Measurements from ENCODE around the gene POSTN.

Gene POSTN

GRCh38 chr13:37616131-37616530, 17.6 kb upstream of the POSTN start:
- Histone ChIP-seq H2BK120ac (ENCODE audit: insufficient read depth, low read length, poor library complexity) (no peak overlapping the region), H3K27me3 (ENCODE audit: insufficient read depth, low read length) (no peaks in the 10 kb centered on the region), H3K4me1 (ENCODE audit: control insufficient read depth in 1 of 2, insufficient read depth in 2 of 2, low read length in 2 of 2) (peaks cover 2 to 4% of the 10 kb centered on the region in 2 experiments), H4K91ac (ENCODE audit: low read depth, low read length) (no peak overlapping the region), H3K9ac (ENCODE audit: low read length) (no peak overlapping the region), H3K27ac (ENCODE audit: low read depth, low read length) (no peak overlapping the region), H3K4me2 (ENCODE audit: low read length) (no peak overlapping the region), H3K79me2 (ENCODE audit: control insufficient read depth, insufficient read depth, low read length, poor library complexity) (no peaks in the 10 kb centered on the region), H3K79me1 (ENCODE audit: low read length) (peaks cover 2% of the 10 kb centered on the region), H3K4ac (ENCODE audit: low read depth, low read length) (no peak overlapping the region), H3K14ac (ENCODE audit: low read length) (no peak overlapping the region), H3K9me3 (ENCODE audit: insufficient read depth, low read depth, low read length) (no peaks in the 10 kb centered on the region), H3K36me3 (ENCODE audit: control insufficient read depth in 1 of 2, insufficient read depth in 2 of 2, low read length in 2 of 2) (no peaks in the 10 kb centered on the region), H3K23ac (ENCODE audit: low read length) (no peak overlapping the region), H3K18ac (ENCODE audit: low read length) (no peak overlapping the region), H2AK5ac (ENCODE audit: low read length) (no peak overlapping the region), H2BK12ac (ENCODE audit: low read length) (no peak overlapping the region), H2AFZ (ENCODE audit: insufficient read depth, low read length, poor library complexity) (no peak overlapping the region), H2BK5ac (ENCODE audit: low read depth, low read length, poor library complexity) (no peak overlapping the region), H3K4me3 (ENCODE audit: low read depth, low read length) (no peak overlapping the region), H4K8ac (ENCODE audit: low read depth, low read length) (no peak overlapping the region), H4K12ac (ENCODE audit: low read depth, low read length) (no peak overlapping the region)
- no peak for DNase-seq
- WGBS (ENCODE audit: extremely low coverage, insufficient coverage, insufficient read length), result no CpG with 5 or more reads among the region's 1 CpG

GRCh38 chr13:37615276-37615675, 16.7 kb upstream of the POSTN start:
- no peak overlapping the region for H4K12ac ChIP-seq (ENCODE audit: low read depth, low read length)
- no peaks in the 10 kb centered on the region for H3K9me3 ChIP-seq (ENCODE audit: insufficient read depth, low read depth, low read length)
- no peak overlapping the region for H3K27ac ChIP-seq (ENCODE audit: low read depth, low read length)
- H3K9ac ChIP-seq (ENCODE audit: low read length), result no peak overlapping the region
- H3K14ac ChIP-seq (ENCODE audit: low read length), result no peak overlapping the region
- H2AK5ac ChIP-seq (ENCODE audit: low read length), result no peak overlapping the region
- no peak overlapping the region for H2AFZ ChIP-seq (ENCODE audit: insufficient read depth, low read length, poor library complexity)
- no peak overlapping the region for H3K4me3 ChIP-seq (ENCODE audit: low read depth, low read length)
- no peak overlapping the region for H2BK120ac ChIP-seq (ENCODE audit: insufficient read depth, low read length, poor library complexity)
- no peaks in the 10 kb centered on the region for H3K79me2 ChIP-seq (ENCODE audit: control insufficient read depth, insufficient read depth, low read length, poor library complexity)
- no CpG with 5 or more reads among the region's 2 CpGs for WGBS (ENCODE audit: extremely low coverage, insufficient coverage, insufficient read length)
- no peak overlapping the region for H3K4ac ChIP-seq (ENCODE audit: low read depth, low read length)
- H2BK5ac ChIP-seq (ENCODE audit: low read depth, low read length, poor library complexity), result no peak overlapping the region
- no peak overlapping the region for H4K91ac ChIP-seq (ENCODE audit: low read depth, low read length)
- H3K36me3 ChIP-seq (ENCODE audit: control insufficient read depth in 1 of 2, insufficient read depth in 2 of 2, low read length in 2 of 2), result no peaks in the 10 kb centered on the region
- no peak overlapping the region for H4K8ac ChIP-seq (ENCODE audit: low read depth, low read length)
- peaks cover 2% of the 10 kb centered on the region for H3K79me1 ChIP-seq (ENCODE audit: low read length)
- H3K4me1 ChIP-seq (ENCODE audit: control insufficient read depth in 1 of 2, insufficient read depth in 2 of 2, low read length in 2 of 2), result peaks cover 2 to 4% of the 10 kb centered on the region in 2 experiments
- no peak overlapping the region for H3K23ac ChIP-seq (ENCODE audit: low read length)
- no peak overlapping the region for H3K4me2 ChIP-seq (ENCODE audit: low read length)
- H3K27me3 ChIP-seq (ENCODE audit: insufficient read depth, low read length), result no peaks in the 10 kb centered on the region
- H3K18ac ChIP-seq (ENCODE audit: low read length), result no peak overlapping the region
- DNase-seq, result no peak
- H2BK12ac ChIP-seq (ENCODE audit: low read length), result no peak overlapping the region

- no peak overlapping the region for H3K4me3 ChIP-seq (ENCODE audit: low read depth, low read length)
These were observed 15.1 kb upstream of the POSTN start for GRCh38 chr13:37613638-37614037.

GRCh38 chr13:37613236-37613635, 14.7 kb upstream of the POSTN start:
- Histone ChIP-seq H3K4me3 (ENCODE audit: low read depth, low read length) (no peak overlapping the region), H3K4ac (ENCODE audit: low read depth, low read length) (no peak overlapping the region), H3K36me3 (ENCODE audit: control insufficient read depth in 1 of 2, insufficient read depth in 2 of 2, low read length in 2 of 2) (no peaks in the 10 kb centered on the region), H3K18ac (ENCODE audit: low read length) (no peak overlapping the region), H2BK5ac (ENCODE audit: low read depth, low read length, poor library complexity) (no peak overlapping the region), H3K79me1 (ENCODE audit: low read length) (peaks cover 2% of the 10 kb centered on the region), H3K27ac (ENCODE audit: low read depth, low read length) (no peak overlapping the region), H4K12ac (ENCODE audit: low read depth, low read length) (no peak overlapping the region), H2AK5ac (ENCODE audit: low read length) (no peak overlapping the region), H4K91ac (ENCODE audit: low read depth, low read length) (no peak overlapping the region), H2BK120ac (ENCODE audit: insufficient read depth, low read length, poor library complexity) (no peak overlapping the region), H4K8ac (ENCODE audit: low read depth, low read length) (no peak overlapping the region), H3K14ac (ENCODE audit: low read length) (no peak overlapping the region), H2AFZ (ENCODE audit: insufficient read depth, low read length, poor library complexity) (no peak overlapping the region), H2BK12ac (ENCODE audit: low read length) (no peak overlapping the region), H3K23ac (ENCODE audit: low read length) (no peak overlapping the region), H3K9ac (ENCODE audit: low read length) (no peak overlapping the region), H3K4me1 (ENCODE audit: control insufficient read depth in 1 of 2, insufficient read depth in 2 of 2, low read length in 2 of 2) (peaks cover 2 to 4% of the 10 kb centered on the region in 2 experiments), H3K27me3 (ENCODE audit: insufficient read depth, low read length) (no peaks in the 10 kb centered on the region), H3K4me2 (ENCODE audit: low read length) (no peak overlapping the region), H3K79me2 (ENCODE audit: control insufficient read depth, insufficient read depth, low read length, poor library complexity) (no peaks in the 10 kb centered on the region), H3K9me3 (ENCODE audit: insufficient read depth, low read depth, low read length) (no peaks in the 10 kb centered on the region)
- WGBS (ENCODE audit: extremely low coverage, insufficient coverage, insufficient read length), result no CpG with 5 or more reads among the region's 3 CpGs
- no peak for DNase-seq

More at GRCh38 chr13:37613638-37614037, 15.1 kb upstream of the POSTN start:
- Histone ChIP-seq H2BK12ac (ENCODE audit: low read length) (peak overlapping the region; percentile 76), H2BK5ac (ENCODE audit: low read depth, low read length, poor library complexity) (peak overlapping the region; percentile 40), H4K91ac (ENCODE audit: low read depth, low read length) (no peak overlapping the region), H3K18ac (ENCODE audit: low read length) (peak overlapping the region; percentile 53), H3K4me1 (ENCODE audit: control insufficient read depth in 1 of 2, insufficient read depth in 2 of 2, low read length in 2 of 2) (peaks cover 2 to 4% of the 10 kb centered on the region in 2 experiments), H4K8ac (ENCODE audit: low read depth, low read length) (peak overlapping the region; percentile 28), H4K12ac (ENCODE audit: low read depth, low read length) (no peak overlapping the region), H3K4me2 (ENCODE audit: low read length) (no peak overlapping the region), H3K9me3 (ENCODE audit: insufficient read depth, low read depth, low read length) (no peaks in the 10 kb centered on the region), H2BK120ac (ENCODE audit: insufficient read depth, low read length, poor library complexity) (peak overlapping the region; percentile 22), H3K79me1 (ENCODE audit: low read length) (peaks cover 2% of the 10 kb centered on the region), H3K4ac (ENCODE audit: low read depth, low read length) (no peak overlapping the region), H3K14ac (ENCODE audit: low read length) (no peak overlapping the region), H3K27me3 (ENCODE audit: insufficient read depth, low read length) (no peaks in the 10 kb centered on the region), H3K9ac (ENCODE audit: low read length) (no peak overlapping the region), H3K23ac (ENCODE audit: low read length) (no peak overlapping the region), H3K36me3 (ENCODE audit: control insufficient read depth in 1 of 2, insufficient read depth in 2 of 2, low read length in 2 of 2) (no peaks in the 10 kb centered on the region), H3K79me2 (ENCODE audit: control insufficient read depth, insufficient read depth, low read length, poor library complexity) (no peaks in the 10 kb centered on the region), H2AK5ac (ENCODE audit: low read length) (no peak overlapping the region), H2AFZ (ENCODE audit: insufficient read depth, low read length, poor library complexity) (no peak overlapping the region), H3K27ac (ENCODE audit: low read depth, low read length) (no peak overlapping the region)
- no peak for DNase-seq
- WGBS (ENCODE audit: extremely low coverage, insufficient coverage, insufficient read length), result no CpG with 5 or more reads among the region's 2 CpGs
